ENCODE measurements around the gene CBARP.
"Not testable (repeated sequence)": the region's sequence is repeated elsewhere in the genome, so short reads cannot be mapped to it uniquely, and the experiment has no call there.

Gene CBARP

GRCh38 chr19:1252821-1253513 lies 15.2 kb upstream of the CBARP start:
- DNase-seq (ENCODE audit: low read depth in 3 of 3) = peak in 2 of 3 experiments; percentile 62 to 81

- DNase-seq (ENCODE audit: low read depth in 3 of 3) = peak in 1 of 3 experiments; percentile 68
Observed at GRCh38 chr19:1252221-1252820, 14.5 kb upstream of the CBARP start.

- DNase-seq (ENCODE audit: low read depth in 3 of 3) = peak in 1 of 3 experiments; percentile 65
Observed at GRCh38 chr19:1251330-1252220, 13.8 kb upstream of the CBARP start.

- no peak for DNase-seq (ENCODE audit: low read depth in 3 of 3)
Observed at GRCh38 chr19:1250437-1251260, 12.8 kb upstream of the CBARP start.

- DNase-seq (ENCODE audit: low read depth in 3 of 3) = no peak
Observed at GRCh38 chr19:1249990-1250436, 12.2 kb upstream of the CBARP start.

GRCh38 chr19:1249298-1249989 lies 11.6 kb upstream of the CBARP start:
- peak; percentile 89 to 94 (median 89) for DNase-seq (ENCODE audit: low read depth in 3 of 3)

- DNase-seq (ENCODE audit: low read depth in 3 of 3) = peak; percentile 64 to 78 (median 65)
Observed at GRCh38 chr19:1248786-1249297, 11.0 kb upstream of the CBARP start.

GRCh38 chr19:1248139-1248785 lies 10.5 kb upstream of the CBARP start, which contains the start of gene MIDN:
Gene MIDN, plus strand, starts transcription at chr19:1248583. Its CDS starts 1,714 bp downstream, at chr19:1250297.
- peak in 1 of 3 experiments; percentile 71 for DNase-seq (ENCODE audit: low read depth in 3 of 3)

- DNase-seq (ENCODE audit: low read depth in 3 of 3) = no peak
Observed at GRCh38 chr19:1247748-1248138, 9.9 kb upstream of the CBARP start.

- not testable (repeated sequence) for DNase-seq (ENCODE audit: low read depth in 3 of 3)
Observed at GRCh38 chr19:1246265-1247087, 8.7 kb upstream of the CBARP start.

GRCh38 chr19:1245494-1246264 lies 7.9 kb upstream of the CBARP start:
- DNase-seq (ENCODE audit: low read depth in 3 of 3) = no peak

GRCh38 chr19:1244693-1245451 lies 7.1 kb upstream of the CBARP start:
- DNase-seq (ENCODE audit: low read depth in 3 of 3) = no peak

- DNase-seq (ENCODE audit: low read depth in 3 of 3) = peak; percentile 68 to 81 (median 73)
Observed at GRCh38 chr19:1243768-1244692, 6.2 kb upstream of the CBARP start.

GRCh38 chr19:1241417-1242095 lies 3.8 kb upstream of the CBARP start, which contains the start of gene ATP5F1D:
Gene ATP5F1D, plus strand, starts transcription at chr19:1241751. Its CDS starts 100 bp downstream, at chr19:1241851.
- peak; percentile 84 to 91 (median 85) for DNase-seq (ENCODE audit: low read depth in 3 of 3)

GRCh38 chr19:1240925-1241324 lies 3.1 kb upstream of the CBARP start:
- no peak for DNase-seq (ENCODE audit: low read depth in 3 of 3)
